GM18498 (cell line): Measurements from ENCODE around the gene DERL3.
A peak's percentile ranks its signal among the peaks of the same experiment; 100 is the strongest.

Source experiments
- ATAC-seq: cut with Tn5 transposase; IDR thresholded peaks from one replicate; pipeline ENCODE4 v1.9.1; 2021; ENCODE audit warnings: mild to moderate bottlenecking, moderate library complexity; ENCODE audit not compliant: unreplicated experiment

DERL3 gene

DNA sequence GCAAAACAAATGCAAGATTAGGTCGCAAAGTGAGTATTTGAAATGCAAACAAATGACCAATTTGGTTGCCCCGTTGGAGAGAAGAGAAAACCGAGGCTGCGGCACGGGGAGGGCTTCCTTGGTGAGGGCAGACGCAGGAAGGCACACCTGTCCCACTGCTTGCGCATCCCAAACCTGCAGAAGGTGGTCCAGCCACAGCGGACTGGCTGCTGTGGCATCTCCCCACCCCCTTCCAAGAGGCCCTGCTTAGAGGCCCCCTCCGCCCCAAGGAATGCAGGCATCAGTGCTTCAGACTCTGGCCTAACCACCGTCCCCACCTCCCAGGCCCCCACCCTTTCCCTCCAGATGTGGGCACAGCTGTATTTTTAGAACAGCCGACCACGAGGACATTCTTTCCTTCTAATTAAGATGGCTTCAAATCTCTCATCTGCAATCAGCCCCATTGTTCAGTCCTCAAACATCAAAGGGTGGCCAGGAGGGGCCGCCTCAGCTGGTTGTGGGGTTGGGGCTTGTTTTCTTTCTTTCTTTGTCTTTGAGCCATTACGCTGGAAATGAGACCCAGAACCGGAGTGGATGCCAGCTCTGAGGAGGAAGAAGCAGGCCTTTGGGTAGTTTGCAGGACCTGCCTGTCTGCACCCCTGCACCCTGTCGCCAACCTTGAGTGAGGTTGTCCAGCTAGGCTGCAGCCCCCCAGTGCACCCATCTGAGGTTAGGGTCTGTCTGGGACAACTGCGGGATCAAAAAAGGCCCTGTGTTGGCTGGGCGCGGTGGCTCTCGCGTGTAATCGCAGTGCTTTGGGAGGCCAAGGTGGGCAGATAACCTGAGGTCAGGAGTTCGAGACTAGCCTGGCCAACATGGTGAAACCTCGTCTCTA lies 9.4 kb upstream of the DERL3 start:
- no peak for ATAC-seq

DNA sequence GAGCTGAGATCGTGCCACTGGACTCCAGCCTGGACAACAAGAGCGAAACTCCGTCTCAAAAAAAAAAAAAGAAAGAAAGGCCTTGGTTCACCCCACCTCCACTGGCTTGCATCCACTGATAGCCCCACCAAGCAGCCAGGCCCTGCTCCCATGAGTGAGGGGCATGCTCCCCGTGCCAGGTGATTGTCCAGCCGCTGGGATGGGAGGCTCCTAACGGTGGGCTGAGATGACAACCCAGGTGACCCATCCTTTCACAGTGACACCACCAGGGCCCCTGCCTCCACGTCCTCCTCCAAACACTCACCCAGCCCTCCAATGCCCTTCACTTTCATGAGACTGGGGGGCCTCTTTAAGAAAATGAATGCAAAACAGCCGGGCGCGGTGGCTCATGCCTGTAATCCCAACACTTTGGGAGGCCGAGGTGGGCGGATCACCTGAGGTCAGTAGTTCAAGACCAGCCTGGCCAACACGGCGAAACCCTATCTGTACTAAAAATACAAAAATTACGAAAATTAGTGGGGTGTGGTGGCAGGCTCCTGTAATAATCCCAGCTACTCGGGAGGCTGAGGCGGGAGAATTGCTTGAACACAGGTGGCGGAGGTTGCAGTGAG lies 8.6 kb upstream of the DERL3 start:
- ATAC-seq = no peak

- no peak for ATAC-seq
These were observed 7.3 kb upstream of the DERL3 start for GRCh38 chr22:23846081-23846469.

GRCh38 chr22:23845265-23846080 lies 6.7 kb upstream of the DERL3 start:
- no peak for ATAC-seq

- ATAC-seq = peak; percentile 1
These were observed 6.0 kb upstream of the DERL3 start for GRCh38 chr22:23844739-23845202.

- no peak for ATAC-seq
These were observed 3.8 kb upstream of the DERL3 start for GRCh38 chr22:23842599-23842998.

DNA sequence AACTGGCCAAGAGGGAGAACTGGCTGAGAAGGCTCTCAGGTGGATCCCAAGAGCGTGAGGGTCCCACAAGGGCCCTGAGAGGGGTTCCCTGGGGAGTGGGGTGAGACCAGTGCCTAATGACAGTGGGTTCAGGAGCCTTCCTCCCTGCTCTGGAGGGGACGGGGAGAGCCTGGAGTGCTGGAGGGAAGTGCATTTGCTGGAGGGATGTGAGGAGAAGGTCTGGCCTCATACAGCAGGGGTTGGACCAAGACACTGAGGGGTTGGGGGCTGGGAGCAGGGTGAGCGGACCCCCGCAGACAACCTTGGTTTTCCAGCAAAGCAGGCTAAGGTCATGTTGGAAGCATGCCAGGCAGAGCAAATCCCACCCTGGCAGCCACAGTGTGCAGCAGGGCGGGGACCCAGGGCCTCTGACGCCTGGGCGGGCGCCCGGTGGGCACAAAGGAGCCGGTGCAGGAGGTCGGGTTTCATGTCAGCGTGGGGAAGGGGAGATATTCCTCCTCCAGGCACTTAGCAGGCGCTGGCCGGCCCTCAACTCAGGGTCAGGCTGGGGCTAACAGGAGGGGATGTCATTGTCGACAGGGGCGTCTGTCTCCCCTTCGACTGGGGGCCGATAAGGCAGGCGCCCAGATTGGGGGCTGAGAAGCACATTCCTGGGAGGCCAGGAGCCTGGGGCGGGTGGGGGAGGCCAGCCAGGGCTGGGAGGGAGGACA lies 3.1 kb upstream of the DERL3 start:
- ATAC-seq = no peak

GRCh38 chr22:23841292-23841691 lies 2.5 kb upstream of the DERL3 start:
- no peak for ATAC-seq

DNA sequence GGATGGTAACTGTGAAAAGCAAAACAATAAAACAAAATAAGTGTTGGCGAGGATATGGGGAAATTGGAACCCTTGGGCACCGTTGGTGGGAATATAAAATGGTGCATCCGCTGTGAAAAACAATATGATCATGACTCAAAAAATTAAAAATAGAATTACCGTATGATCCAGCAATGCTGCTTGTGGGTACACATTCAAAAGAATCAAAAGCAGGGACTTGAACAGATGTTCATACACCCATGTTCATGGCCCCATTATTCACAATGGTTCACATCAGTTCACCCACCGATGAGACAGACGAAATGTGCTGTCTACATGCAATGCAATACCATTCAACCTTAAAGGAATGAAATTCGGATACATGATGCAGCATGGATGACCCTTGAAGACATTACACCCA lies 1.2 kb upstream of the DERL3 start:
- ATAC-seq = no peak

DNA sequence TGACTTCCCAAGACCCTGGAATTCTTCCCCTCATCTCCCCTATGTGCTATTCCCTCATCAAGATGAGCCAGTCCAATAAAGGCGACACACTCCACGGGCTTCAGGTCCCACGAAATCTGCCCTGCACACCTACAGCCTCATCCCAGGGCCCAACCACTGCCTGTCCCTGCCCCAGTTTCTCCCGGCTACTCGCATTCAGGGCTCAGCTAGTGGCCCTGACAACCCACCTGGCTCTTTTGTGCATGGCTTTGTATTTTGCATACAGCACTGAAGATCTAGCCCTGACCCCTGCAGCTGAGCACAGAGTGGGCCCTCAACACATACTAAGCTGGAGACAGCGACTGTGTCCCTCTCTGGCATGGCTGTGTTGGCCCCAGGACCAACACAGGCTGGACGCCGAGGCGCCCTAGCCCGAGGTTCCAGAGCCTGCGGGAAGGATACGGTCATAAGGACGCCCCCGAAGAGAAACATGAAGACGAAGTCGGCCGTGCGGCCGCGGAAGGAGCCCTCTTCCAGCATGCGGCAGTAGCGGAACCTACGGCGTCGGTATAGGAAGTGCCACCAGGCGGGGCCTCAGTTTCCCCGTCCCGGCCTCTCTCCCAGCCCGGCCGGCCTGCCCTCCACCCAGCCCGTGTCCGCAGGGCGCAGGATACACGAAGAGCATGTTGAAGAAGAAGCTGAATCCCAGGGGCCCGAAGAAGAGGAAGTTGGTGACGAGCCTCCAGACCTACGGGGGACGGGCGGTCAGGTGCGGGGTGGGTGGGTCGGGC lies 710 bp downstream of the DERL3 start:
- no peak for ATAC-seq

- ATAC-seq = no peak
These were observed 1.3 kb downstream of the DERL3 start for GRCh38 chr22:23837496-23837859.

GRCh38 chr22:23836692-23837495 lies 1.9 kb downstream of the DERL3 start:
- no peak for ATAC-seq

- no peak for ATAC-seq
These were observed 2.5 kb downstream of the DERL3 start for GRCh38 chr22:23836281-23836680.

GRCh38 chr22:23835484-23836144 lies 3.2 kb downstream of the DERL3 start:
- no peak for ATAC-seq

DNA sequence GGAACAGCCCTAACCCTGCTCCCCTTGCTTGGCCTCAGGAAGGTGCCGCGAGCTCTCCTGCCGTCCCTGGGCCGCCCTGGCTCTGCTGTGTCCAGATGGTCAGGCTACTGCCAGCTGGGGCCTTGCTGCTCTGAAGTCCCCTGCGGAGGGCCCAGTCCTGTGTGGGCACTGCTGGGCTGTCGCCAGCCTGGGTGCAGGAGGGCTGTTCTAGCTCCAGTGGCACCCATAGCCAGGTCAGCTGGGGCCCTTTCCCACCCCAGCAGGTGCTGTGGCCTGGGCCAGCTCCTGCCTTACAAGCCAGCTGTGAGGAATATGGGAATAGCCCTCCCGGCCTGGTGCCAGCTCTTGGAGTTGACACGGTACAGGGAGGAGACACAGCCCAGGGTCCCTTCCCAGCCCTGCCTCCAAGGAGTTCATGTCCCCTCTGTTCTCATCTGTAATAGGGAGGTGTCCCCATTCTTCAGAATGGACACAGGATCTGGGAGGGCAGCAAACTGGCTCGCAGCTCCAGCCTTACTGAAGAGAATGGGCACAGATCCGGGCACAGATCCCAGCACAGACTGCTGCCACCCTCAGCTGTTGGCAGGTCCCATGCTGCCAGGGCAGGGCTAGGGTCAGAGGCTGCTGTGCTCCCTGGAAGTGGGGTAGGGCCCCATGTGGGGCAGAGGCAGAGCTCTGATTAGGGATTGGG lies 3.9 kb downstream of the DERL3 start:
- no peak for ATAC-seq

- no peak for ATAC-seq
These were observed 4.4 kb downstream of the DERL3 start for GRCh38 chr22:23834406-23834792.

DNA sequence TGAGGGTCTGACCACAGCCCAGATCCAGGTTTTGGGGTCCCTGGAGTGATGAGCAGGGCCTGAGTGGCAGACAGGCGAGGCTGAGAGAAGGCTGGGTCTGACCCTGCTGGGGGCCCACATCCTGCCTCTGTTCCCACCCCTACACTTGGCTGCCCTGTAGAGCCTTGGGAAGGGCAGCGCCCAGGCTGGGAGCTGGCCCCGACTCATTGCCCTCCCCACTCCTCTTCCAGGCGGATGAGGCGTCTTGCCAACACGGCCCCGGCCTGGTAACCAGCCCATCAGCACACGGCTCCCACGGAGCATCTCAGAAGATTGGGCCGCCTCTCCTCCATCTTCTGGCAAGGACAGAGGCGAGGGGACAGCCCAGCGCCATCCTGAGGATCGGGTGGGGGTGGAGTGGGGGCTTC lies 4.9 kb downstream of the DERL3 start:
- no peak for ATAC-seq

- ATAC-seq = no peak
These were observed 5.6 kb downstream of the DERL3 start for GRCh38 chr22:23833017-23833751.
